WTC11 (cell line): ENCODE measurements around the gene MAN1A2.

Experiments used
- IRF2 ChIP-seq: sonication (generic); formaldehyde crosslinking; IDR thresholded peaks from 2 replicates; pipeline ENCODE4 v1.8.0; 2022; ENCODE audit warnings: low read depth, missing genetic modification reagents, borderline replicate concordance
- JUN ChIP-seq: sonication (generic); formaldehyde crosslinking; IDR thresholded peaks from 2 replicates; pipeline ENCODE4 v1.8.0; 2023; ENCODE audit warnings: mild to moderate bottlenecking, missing genetic modification reagents

DNA sequence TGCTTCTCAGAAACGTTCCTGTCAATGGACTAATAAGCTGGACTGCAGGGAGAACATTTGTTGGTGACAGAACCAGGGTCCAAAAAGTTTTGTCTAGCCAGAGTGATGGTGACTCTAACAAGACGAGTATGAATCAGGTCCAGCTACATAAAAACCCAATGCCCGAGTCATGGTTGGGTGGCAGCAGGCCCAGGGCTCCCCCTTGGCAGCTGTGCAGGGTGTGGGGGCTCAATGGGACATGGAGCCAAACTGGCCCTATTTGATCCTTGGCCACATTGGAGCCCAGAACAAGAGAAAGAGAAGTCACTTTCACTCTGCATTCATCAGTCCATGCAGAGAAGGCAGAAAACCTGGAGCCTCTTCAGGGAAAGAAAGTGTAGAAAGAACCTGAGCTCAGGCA lies 200.7 kb downstream of the MAN1A2 start:
- TF ChIP-seq IRF2 (CRISPR knock-in tag) = no peak
- no peak for TF ChIP-seq JUN (CRISPR knock-in tag)
